Mucosa of stomach (tissue), 1 donor: Measurements from ENCODE around the gene CLEC3B.

Experiments
- H3K27me3 ChIP-seq: one replicate; pipeline ENCODE4 v1.7.0; 2013; ENCODE audit warnings: mild to moderate bottlenecking, low read length; ENCODE audit not compliant: control insufficient read depth, insufficient read depth
- H3K36me3 ChIP-seq: one replicate; pipeline ENCODE4 v1.7.0; 2013; ENCODE audit warnings: low read length; ENCODE audit not compliant: control insufficient read depth, insufficient read depth
- H3K4me1 ChIP-seq: one replicate; pipeline ENCODE4 v1.7.0; 2013; ENCODE audit warnings: mild to moderate bottlenecking, low read length; ENCODE audit not compliant: control insufficient read depth, insufficient read depth
- H3K4me3 ChIP-seq: one replicate; pipeline ENCODE4 v1.7.0; 2013; ENCODE audit warnings: low read length
- H3K9ac ChIP-seq: one replicate; pipeline ENCODE4 v1.7.0; 2013; ENCODE audit warnings: mild to moderate bottlenecking, low read length, moderate library complexity
- H3K9me3 ChIP-seq: one replicate; pipeline ENCODE4 v1.7.0; 2013; ENCODE audit warnings: mild to moderate bottlenecking, low read length, moderate library complexity; ENCODE audit not compliant: control insufficient read depth
- donor health status: Pancreatic carcinoma.

Gene CLEC3B

GRCh38 chr3:45081506-45082141, 55.5 kb downstream of the CLEC3B start:
- H3K9me3 ChIP-seq, result no peaks in the 10 kb centered on the region
- H3K27me3 ChIP-seq, result no peaks in the 10 kb centered on the region
- peaks cover 12% of the 10 kb centered on the region for H3K36me3 ChIP-seq
- no peak overlapping the region for H3K9ac ChIP-seq
- H3K4me1 ChIP-seq, result peaks cover 11% of the 10 kb centered on the region
- no peak overlapping the region for H3K4me3 ChIP-seq

GRCh38 chr3:45082142-45082538, 56.0 kb downstream of the CLEC3B start:
- H3K4me1 ChIP-seq, result peaks cover 11% of the 10 kb centered on the region
- no peak overlapping the region for H3K9ac ChIP-seq
- no peaks in the 10 kb centered on the region for H3K27me3 ChIP-seq
- H3K36me3 ChIP-seq, result peaks cover 17% of the 10 kb centered on the region
- H3K4me3 ChIP-seq, result no peak overlapping the region
- no peaks in the 10 kb centered on the region for H3K9me3 ChIP-seq

GRCh38 chr3:45083023-45083422, 56.9 kb downstream of the CLEC3B start:
- no peak overlapping the region for H3K4me3 ChIP-seq
- peaks cover 20% of the 10 kb centered on the region for H3K36me3 ChIP-seq
- peaks cover 11% of the 10 kb centered on the region for H3K4me1 ChIP-seq
- H3K27me3 ChIP-seq, result no peaks in the 10 kb centered on the region
- H3K9ac ChIP-seq, result no peak overlapping the region
- H3K9me3 ChIP-seq, result no peaks in the 10 kb centered on the region

GRCh38 chr3:45084361-45084760, 58.3 kb downstream of the CLEC3B start:
- Histone ChIP-seq H3K9me3 (no peaks in the 10 kb centered on the region), H3K36me3 (peaks cover 20% of the 10 kb centered on the region), H3K9ac (no peak overlapping the region), H3K4me3 (no peak overlapping the region), H3K27me3 (no peaks in the 10 kb centered on the region), H3K4me1 (peaks cover 17% of the 10 kb centered on the region)

DNA sequence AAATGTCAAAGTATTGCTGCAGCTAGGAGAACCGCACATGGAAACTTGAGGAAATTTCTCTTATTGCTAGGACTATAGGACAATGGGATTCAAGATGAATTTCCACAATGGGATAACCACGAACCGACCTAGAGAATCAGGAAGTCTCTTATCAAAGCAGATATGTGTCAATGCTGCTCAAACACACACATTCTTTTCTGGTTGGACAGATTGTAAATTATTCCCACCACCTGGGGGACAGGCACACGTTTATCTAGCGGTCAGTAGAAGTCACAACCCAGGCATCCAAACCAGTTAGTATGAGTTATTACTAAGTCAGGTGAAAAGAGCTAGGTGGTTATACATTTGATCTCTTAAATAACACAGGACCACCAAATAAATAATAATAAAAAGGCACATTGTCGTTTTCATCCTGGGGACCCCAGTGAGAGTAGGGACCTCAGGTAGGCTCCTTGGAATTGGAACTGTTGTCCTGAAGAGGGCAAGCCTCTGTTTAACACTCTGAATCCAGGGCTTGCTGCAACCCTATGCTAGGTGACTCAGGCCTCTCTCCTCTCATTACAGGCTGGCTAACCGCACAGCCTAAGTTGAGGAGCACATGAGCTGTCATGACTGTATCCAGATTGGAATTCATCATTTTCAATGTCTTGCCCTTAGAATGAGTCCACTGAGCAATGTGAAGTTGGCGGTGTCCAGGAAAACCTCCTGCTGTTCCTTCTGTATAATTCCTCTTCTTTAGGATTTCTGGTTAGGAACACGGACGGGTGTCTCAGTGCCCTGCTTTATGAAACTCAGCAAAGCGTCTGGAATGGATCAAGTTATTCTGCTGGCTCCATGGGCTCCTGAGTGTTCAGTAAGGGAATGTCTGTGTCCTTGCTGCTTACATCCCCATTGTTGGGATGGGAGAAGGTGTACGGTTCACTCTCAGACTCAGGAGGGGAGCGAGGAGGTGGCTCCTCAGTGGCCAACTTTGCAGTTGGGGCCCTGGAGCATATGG, 59.0 kb downstream of the CLEC3B start:
- Histone ChIP-seq H3K9ac (no peak overlapping the region), H3K36me3 (peaks cover 20% of the 10 kb centered on the region), H3K9me3 (no peaks in the 10 kb centered on the region), H3K4me1 (peaks cover 11% of the 10 kb centered on the region), H3K4me3 (no peak overlapping the region), H3K27me3 (no peaks in the 10 kb centered on the region)
